C4-2B (cell line): ENCODE data around the gene IFT20.

Source experiments
- ZFX ChIP-seq: fragments of 450-650 bp; IDR thresholded peaks from 2 replicates; pipeline ENCODE4 v1.6.1; 2017
- TF ChIP-seq, protein P1 (sequence below): fragments of 450-650 bp; conservative IDR thresholded peaks from 2 replicates; pipeline ENCODE4 v1.5.1; 2017; ENCODE audit warnings: mild to moderate bottlenecking

DNA sequence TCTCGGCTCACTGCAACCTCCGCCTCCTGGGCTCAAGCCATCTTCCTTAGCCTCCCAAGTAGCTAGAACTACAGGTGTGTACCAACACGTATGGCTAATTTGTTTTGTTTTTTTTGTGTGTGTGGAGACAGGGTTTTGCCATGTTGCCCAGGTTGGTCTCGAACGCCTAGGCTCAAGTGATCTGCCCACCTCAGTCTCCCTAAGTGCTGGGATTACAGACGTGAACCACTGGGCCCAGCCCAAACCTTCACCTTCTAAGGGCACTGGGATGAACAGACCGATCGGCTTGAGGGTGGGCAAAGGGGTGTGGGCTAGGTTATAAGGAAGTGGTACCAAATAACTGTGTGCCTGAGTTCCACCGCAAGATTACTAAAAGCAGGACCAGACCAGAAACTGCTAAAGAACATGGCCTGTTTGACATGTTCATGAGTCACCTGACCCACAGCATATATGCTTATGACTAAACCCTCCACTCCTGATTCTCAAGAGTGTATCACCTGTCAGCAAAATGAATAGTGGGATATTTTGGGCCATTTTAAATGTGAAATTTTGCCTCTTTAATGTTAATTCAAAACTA is 8.2 kb downstream of the IFT20 start:
- TF ChIP-seq, protein P1, sequence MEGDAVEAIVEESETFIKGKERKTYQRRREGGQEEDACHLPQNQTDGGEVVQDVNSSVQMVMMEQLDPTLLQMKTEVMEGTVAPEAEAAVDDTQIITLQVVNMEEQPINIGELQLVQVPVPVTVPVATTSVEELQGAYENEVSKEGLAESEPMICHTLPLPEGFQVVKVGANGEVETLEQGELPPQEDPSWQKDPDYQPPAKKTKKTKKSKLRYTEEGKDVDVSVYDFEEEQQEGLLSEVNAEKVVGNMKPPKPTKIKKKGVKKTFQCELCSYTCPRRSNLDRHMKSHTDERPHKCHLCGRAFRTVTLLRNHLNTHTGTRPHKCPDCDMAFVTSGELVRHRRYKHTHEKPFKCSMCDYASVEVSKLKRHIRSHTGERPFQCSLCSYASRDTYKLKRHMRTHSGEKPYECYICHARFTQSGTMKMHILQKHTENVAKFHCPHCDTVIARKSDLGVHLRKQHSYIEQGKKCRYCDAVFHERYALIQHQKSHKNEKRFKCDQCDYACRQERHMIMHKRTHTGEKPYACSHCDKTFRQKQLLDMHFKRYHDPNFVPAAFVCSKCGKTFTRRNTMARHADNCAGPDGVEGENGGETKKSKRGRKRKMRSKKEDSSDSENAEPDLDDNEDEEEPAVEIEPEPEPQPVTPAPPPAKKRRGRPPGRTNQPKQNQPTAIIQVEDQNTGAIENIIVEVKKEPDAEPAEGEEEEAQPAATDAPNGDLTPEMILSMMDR, result no peak
- no peak for TF ChIP-seq ZFX
